Fibroblast of mammary gland (primary cell): Measurements from ENCODE around the gene PSMA3.

Experiments used
- DNase-seq: peaks from one replicate; pipeline ENCODE4 v3.0.0-alpha.2; 2010; ENCODE audit warnings: low read depth
- H3K4me3 ChIP-seq: 2 replicates; pipeline ENCODE4 v1.5.1; 2011; ENCODE audit warnings: low read depth, mild to moderate bottlenecking, low read length, moderate library complexity; ENCODE audit not compliant: control insufficient read depth
- TF ChIP-seq, protein P1 (sequence below): conservative IDR thresholded peaks from 2 replicates; pipeline ENCODE4 v1.5.1; 2011; ENCODE audit warnings: low read depth, low read length, inconsistent platforms; ENCODE audit not compliant: control insufficient read depth, insufficient read depth

The PSMA3 gene

DNA sequence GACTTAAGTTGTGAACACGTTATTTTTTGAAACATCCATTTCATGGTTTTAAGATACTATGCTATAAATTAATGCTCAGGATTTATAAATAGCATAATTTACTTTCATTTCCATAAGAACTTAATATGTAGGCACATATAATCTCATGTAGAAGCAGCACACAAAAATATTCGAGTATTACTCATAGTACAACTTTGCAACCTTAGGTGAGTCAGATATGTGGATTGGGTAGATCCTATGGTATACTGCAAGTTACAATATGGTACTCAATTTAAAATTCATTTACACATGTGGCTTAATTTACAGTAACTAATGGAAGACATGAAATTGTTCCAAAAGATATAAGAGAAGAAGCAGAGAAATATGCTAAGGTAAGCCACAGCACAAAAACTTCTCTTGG is 26.0 kb downstream of the PSMA3 start:
- TF ChIP-seq, protein P1, sequence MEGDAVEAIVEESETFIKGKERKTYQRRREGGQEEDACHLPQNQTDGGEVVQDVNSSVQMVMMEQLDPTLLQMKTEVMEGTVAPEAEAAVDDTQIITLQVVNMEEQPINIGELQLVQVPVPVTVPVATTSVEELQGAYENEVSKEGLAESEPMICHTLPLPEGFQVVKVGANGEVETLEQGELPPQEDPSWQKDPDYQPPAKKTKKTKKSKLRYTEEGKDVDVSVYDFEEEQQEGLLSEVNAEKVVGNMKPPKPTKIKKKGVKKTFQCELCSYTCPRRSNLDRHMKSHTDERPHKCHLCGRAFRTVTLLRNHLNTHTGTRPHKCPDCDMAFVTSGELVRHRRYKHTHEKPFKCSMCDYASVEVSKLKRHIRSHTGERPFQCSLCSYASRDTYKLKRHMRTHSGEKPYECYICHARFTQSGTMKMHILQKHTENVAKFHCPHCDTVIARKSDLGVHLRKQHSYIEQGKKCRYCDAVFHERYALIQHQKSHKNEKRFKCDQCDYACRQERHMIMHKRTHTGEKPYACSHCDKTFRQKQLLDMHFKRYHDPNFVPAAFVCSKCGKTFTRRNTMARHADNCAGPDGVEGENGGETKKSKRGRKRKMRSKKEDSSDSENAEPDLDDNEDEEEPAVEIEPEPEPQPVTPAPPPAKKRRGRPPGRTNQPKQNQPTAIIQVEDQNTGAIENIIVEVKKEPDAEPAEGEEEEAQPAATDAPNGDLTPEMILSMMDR: no peak
- H3K4me3 ChIP-seq: no peak overlapping the region
- peak; percentile 31 for DNase-seq

GRCh38 chr14:58272588-58273372 is 28.1 kb downstream of the PSMA3 start:
- TF ChIP-seq, protein P1: peak; percentile 20

DNA sequence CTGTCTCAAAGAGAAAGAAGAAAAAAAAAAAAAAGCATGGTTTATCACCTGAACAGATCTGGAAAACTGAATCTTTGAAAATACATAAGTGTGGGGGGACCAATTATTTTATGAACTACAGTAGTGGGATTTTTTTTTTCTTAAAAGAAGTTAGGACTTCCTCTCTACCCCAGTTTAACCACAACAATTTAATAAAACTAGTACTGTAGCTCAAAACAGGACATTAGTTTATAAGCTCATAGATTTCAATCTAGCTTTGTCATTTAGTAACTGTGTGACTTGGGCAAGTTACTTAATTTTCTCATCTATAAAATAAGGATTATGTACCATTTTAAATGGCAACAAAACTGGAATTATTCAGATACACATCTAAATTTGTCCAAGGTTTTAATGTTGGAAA is 30.2 kb downstream of the PSMA3 start:
- DNase-seq: no peak
- no peak overlapping the region for H3K4me3 ChIP-seq
- TF ChIP-seq, protein P1: no peak

More at GRCh38 chr14:58272588-58273372, 28.1 kb downstream of the PSMA3 start:
- H3K4me3 ChIP-seq: no peak overlapping the region
- peak; percentile 47 for DNase-seq

GRCh38 chr14:58275527-58276190 is 31.0 kb downstream of the PSMA3 start:
- TF ChIP-seq, protein P1: no peak
- H3K4me3 ChIP-seq: no peak overlapping the region
- peak; percentile 16 for DNase-seq

GRCh38 chr14:58276208-58276607 is 31.6 kb downstream of the PSMA3 start:
- H3K4me3 ChIP-seq: no peak overlapping the region
- TF ChIP-seq, protein P1: no peak
- no peak for DNase-seq

- no peak overlapping the region for H3K4me3 ChIP-seq
Measured at GRCh38 chr14:58278177-58278576, 33.5 kb downstream of the PSMA3 start.

More at GRCh38 chr14:58278177-58278576, 33.5 kb downstream of the PSMA3 start:
- TF ChIP-seq, protein P1: no peak
- no peak for DNase-seq
